ENCODE measurements around the gene INSYN1. TPM values are rescaled to one million over a fixed set of nuclear protein-coding genes. Genes with fewer than 3 reads are reported as not detected.
"Not testable (repeated sequence)": the region's sequence is repeated elsewhere in the genome, so short reads cannot be mapped to it uniquely, and the experiment has no call there.

INSYN1 gene
- polyA plus RNA-seq (ENCODE audit: insufficient read length in 3 of 3), result 10 to 100 TPM; 19.3 to 26.9 (median 21.7) TPM
- long read RNA-seq, donor 1, full-length matches to known transcripts, result 7 of 7 reads
- long read RNA-seq, donor 1, partial matches to known transcripts, result 0 of 7 reads
- long read RNA-seq, donor 1, other reads (novel, unspliced or antisense), result 0 of 7 reads
- long read RNA-seq, donor 2, full-length matches to known transcripts, result 9 of 9 reads
- long read RNA-seq, donor 2, partial matches to known transcripts, result 0 of 9 reads
- long read RNA-seq, donor 2, other reads (novel, unspliced or antisense), result 0 of 9 reads
- long read RNA-seq, donor 3, full-length matches to known transcripts, result 6 of 6 reads
- long read RNA-seq, donor 3, partial matches to known transcripts, result 0 of 6 reads
- long read RNA-seq, donor 3, other reads (novel, unspliced or antisense), result 0 of 6 reads
- long read RNA-seq, donor 4, full-length matches to known transcripts, result 8 of 18 reads
- long read RNA-seq, donor 4, partial matches to known transcripts, result 10 of 18 reads
- long read RNA-seq, donor 4, other reads (novel, unspliced or antisense), result 0 of 18 reads
- long read RNA-seq, donor 5, full-length matches to known transcripts, result 3 of 3 reads
- long read RNA-seq, donor 5, partial matches to known transcripts, result 0 of 3 reads
- long read RNA-seq, donor 5, other reads (novel, unspliced or antisense), result 0 of 3 reads
- long read RNA-seq, donor 6, full-length matches to known transcripts, result 4 of 4 reads
- long read RNA-seq, donor 6, partial matches to known transcripts, result 0 of 4 reads
- long read RNA-seq, donor 6, other reads (novel, unspliced or antisense), result 0 of 4 reads
- long read RNA-seq, donor 7, full-length matches to known transcripts, result 10 of 10 reads
- long read RNA-seq, donor 7, partial matches to known transcripts, result 0 of 10 reads
- long read RNA-seq, donor 7, other reads (novel, unspliced or antisense), result 0 of 10 reads
- long read RNA-seq, donor 8, full-length matches to known transcripts, result 10 of 10 reads
- long read RNA-seq, donor 8, partial matches to known transcripts, result 0 of 10 reads
- long read RNA-seq, donor 8, other reads (novel, unspliced or antisense), result 0 of 10 reads
- long read RNA-seq, donor 9, full-length matches to known transcripts, result 9 of 9 reads
- long read RNA-seq, donor 9, partial matches to known transcripts, result 0 of 9 reads
- long read RNA-seq, donor 9, other reads (novel, unspliced or antisense), result 0 of 9 reads
- long read RNA-seq, donor 10, full-length matches to known transcripts, result 3 of 3 reads
- long read RNA-seq, donor 10, partial matches to known transcripts, result 0 of 3 reads
- long read RNA-seq, donor 10, other reads (novel, unspliced or antisense), result 0 of 3 reads
- long read RNA-seq, donor 11, full-length matches to known transcripts, result 6 of 6 reads
- long read RNA-seq, donor 11, partial matches to known transcripts, result 0 of 6 reads
- long read RNA-seq, donor 11, other reads (novel, unspliced or antisense), result 0 of 6 reads
- long read RNA-seq, donor 12, full-length matches to known transcripts, result 7 of 7 reads
- long read RNA-seq, donor 12, partial matches to known transcripts, result 0 of 7 reads
- long read RNA-seq, donor 12, other reads (novel, unspliced or antisense), result 0 of 7 reads
- long read RNA-seq, donor 13, full-length matches to known transcripts, result 5 of 5 reads
- long read RNA-seq, donor 13, partial matches to known transcripts, result 0 of 5 reads
- long read RNA-seq, donor 13, other reads (novel, unspliced or antisense), result 0 of 5 reads
- long read RNA-seq, donor 14, result 0 reads
- long read RNA-seq, donor 15, result 0 reads
- long read RNA-seq, donor 16, full-length matches to known transcripts, result 5 of 5 reads
- long read RNA-seq, donor 16, partial matches to known transcripts, result 0 of 5 reads
- long read RNA-seq, donor 16, other reads (novel, unspliced or antisense), result 0 of 5 reads

GRCh38 chr15:73753250-73754130 lies at the start of gene INSYN1:
INSYN1 (minus strand) TSS chr15:73753351; CDS start chr15:73751130, 2,221 bp downstream.
- peak; percentile 44 for DNase-seq

- DNase-seq, result no peak
Measured at GRCh38 chr15:73802431-73803041, 49.4 kb upstream of the INSYN1 start.

GRCh38 chr15:73800662-73801345 lies 47.7 kb upstream of the INSYN1 start:
- no peak for DNase-seq

GRCh38 chr15:73799466-73799865 lies 46.3 kb upstream of the INSYN1 start:
- DNase-seq, result no peak

GRCh38 chr15:73797366-73798158 lies 44.4 kb upstream of the INSYN1 start:
- DNase-seq, result no peak

- peak; percentile 45 for DNase-seq
Measured at GRCh38 chr15:73796331-73796831, 43.2 kb upstream of the INSYN1 start.

- DNase-seq, result no peak
Measured at GRCh38 chr15:73794443-73795133, 41.4 kb upstream of the INSYN1 start.

GRCh38 chr15:73792899-73793541 lies 39.9 kb upstream of the INSYN1 start:
- DNase-seq, result not testable (repeated sequence)

- DNase-seq, result no peak
Measured at GRCh38 chr15:73792415-73792814, 39.3 kb upstream of the INSYN1 start.

GRCh38 chr15:73789521-73790240 lies 36.5 kb upstream of the INSYN1 start:
- DNase-seq, result no peak

GRCh38 chr15:73787621-73788020 lies 34.5 kb upstream of the INSYN1 start:
- DNase-seq, result no peak

- DNase-seq, result no peak
Measured at GRCh38 chr15:73786538-73786937, 33.4 kb upstream of the INSYN1 start.

- DNase-seq, result not testable (repeated sequence)
Measured at GRCh38 chr15:73785256-73786014, 32.3 kb upstream of the INSYN1 start.

GRCh38 chr15:73784291-73784690 lies 31.1 kb upstream of the INSYN1 start:
- no peak for DNase-seq
